Measurements from ENCODE around the gene CCDC117. TPM values are rescaled to one million over a fixed set of nuclear protein-coding genes. Genes with fewer than 3 reads are reported as not detected.

Gene CCDC117
- total and polyA plus RNA-seq, 4 donors = 8.1 to 24.0 (median 16.2) TPM

DNA sequence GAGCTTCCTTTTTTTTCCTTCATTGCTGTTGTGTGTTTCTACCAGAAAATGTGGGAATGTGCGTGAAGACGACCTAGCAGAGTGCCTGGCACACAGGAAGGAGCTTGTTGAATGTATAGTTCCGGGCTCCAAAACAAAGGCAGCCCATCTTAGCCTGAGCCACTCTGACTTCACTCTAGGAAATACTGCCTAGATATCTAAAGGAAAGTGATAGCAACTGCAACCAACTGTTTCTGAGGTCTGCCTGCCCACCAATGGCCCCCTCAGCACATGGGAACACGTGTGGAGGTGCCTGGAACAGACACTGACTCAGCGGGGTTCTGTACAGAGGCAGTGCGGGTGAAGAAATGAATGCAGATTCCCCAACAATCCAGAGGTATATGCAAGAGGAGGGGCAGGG lies 42.6 kb downstream of the CCDC117 start:
- Histone ChIP-seq H3K4me3 (ENCODE audit: low read depth in 1 of 3, low read length in 3 of 3) (no peak overlapping the region), H3K27me3 (ENCODE audit: control insufficient read depth in 4 of 4, insufficient read depth in 4 of 4, low read length in 3 of 4) (no peaks in the 10 kb centered on the region), H3K27ac (ENCODE audit: low read depth in 1 of 2, low read length in 2 of 2) (peak overlapping the region; percentile 83 to 94), H3K36me3 (ENCODE audit: control insufficient read depth in 4 of 4, insufficient read depth in 3 of 4, low read depth in 1 of 4, low read length in 3 of 4) (no peaks in the 10 kb centered on the region), H3K9me3 (ENCODE audit: control insufficient read depth in 4 of 4, low read length in 3 of 4) (no peaks in the 10 kb centered on the region), H3K9ac (ENCODE audit: low read depth in 1 of 2, low read length in 2 of 2) (no peak overlapping the region), H3K4me1 (ENCODE audit: control insufficient read depth in 4 of 4, insufficient read depth in 4 of 4, low read length in 3 of 4) (peaks cover 35 to 79% (median 71%) of the 10 kb centered on the region in 4 donors)
- DNase-seq (ENCODE audit: low spot score) = no peak
- TF ChIP-seq, protein P1, sequence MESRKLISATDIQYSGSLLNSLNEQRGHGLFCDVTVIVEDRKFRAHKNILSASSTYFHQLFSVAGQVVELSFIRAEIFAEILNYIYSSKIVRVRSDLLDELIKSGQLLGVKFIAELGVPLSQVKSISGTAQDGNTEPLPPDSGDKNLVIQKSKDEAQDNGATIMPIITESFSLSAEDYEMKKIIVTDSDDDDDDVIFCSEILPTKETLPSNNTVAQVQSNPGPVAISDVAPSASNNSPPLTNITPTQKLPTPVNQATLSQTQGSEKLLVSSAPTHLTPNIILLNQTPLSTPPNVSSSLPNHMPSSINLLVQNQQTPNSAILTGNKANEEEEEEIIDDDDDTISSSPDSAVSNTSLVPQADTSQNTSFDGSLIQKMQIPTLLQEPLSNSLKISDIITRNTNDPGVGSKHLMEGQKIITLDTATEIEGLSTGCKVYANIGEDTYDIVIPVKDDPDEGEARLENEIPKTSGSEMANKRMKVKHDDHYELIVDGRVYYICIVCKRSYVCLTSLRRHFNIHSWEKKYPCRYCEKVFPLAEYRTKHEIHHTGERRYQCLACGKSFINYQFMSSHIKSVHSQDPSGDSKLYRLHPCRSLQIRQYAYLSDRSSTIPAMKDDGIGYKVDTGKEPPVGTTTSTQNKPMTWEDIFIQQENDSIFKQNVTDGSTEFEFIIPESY (IDR thresholded peaks at IDR 0.05) = no peak
- TF ChIP-seq NR2F2 (IDR thresholded peaks at IDR 0.05) (no peak), FOXA1 (IDR thresholded peaks at IDR 0.05) (no peak), HNF4A (conservative IDR thresholded peaks at IDR 0.05) (no peak), YY1 (IDR thresholded peaks at IDR 0.05) (no peak), JUND (IDR thresholded peaks at IDR 0.05) (no peak), RAD21 (IDR thresholded peaks at IDR 0.05) (no peak), EGR1 (IDR thresholded peaks at IDR 0.05; ENCODE audit: low read depth in 2 of 2) (no peak)
- TF ChIP-seq, protein P2, sequence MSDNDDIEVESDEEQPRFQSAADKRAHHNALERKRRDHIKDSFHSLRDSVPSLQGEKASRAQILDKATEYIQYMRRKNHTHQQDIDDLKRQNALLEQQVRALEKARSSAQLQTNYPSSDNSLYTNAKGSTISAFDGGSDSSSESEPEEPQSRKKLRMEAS (IDR thresholded peaks at IDR 0.05) = no peak
- TF ChIP-seq, protein P3, sequence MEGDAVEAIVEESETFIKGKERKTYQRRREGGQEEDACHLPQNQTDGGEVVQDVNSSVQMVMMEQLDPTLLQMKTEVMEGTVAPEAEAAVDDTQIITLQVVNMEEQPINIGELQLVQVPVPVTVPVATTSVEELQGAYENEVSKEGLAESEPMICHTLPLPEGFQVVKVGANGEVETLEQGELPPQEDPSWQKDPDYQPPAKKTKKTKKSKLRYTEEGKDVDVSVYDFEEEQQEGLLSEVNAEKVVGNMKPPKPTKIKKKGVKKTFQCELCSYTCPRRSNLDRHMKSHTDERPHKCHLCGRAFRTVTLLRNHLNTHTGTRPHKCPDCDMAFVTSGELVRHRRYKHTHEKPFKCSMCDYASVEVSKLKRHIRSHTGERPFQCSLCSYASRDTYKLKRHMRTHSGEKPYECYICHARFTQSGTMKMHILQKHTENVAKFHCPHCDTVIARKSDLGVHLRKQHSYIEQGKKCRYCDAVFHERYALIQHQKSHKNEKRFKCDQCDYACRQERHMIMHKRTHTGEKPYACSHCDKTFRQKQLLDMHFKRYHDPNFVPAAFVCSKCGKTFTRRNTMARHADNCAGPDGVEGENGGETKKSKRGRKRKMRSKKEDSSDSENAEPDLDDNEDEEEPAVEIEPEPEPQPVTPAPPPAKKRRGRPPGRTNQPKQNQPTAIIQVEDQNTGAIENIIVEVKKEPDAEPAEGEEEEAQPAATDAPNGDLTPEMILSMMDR (IDR thresholded peaks at IDR 0.05; ENCODE audit: low read depth, low read length, missing input control) = no peak
- TF ChIP-seq, protein P4, sequence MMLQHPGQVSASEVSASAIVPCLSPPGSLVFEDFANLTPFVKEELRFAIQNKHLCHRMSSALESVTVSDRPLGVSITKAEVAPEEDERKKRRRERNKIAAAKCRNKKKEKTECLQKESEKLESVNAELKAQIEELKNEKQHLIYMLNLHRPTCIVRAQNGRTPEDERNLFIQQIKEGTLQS (IDR thresholded peaks at IDR 0.05) = no peak
- TF ChIP-seq, protein P5, sequence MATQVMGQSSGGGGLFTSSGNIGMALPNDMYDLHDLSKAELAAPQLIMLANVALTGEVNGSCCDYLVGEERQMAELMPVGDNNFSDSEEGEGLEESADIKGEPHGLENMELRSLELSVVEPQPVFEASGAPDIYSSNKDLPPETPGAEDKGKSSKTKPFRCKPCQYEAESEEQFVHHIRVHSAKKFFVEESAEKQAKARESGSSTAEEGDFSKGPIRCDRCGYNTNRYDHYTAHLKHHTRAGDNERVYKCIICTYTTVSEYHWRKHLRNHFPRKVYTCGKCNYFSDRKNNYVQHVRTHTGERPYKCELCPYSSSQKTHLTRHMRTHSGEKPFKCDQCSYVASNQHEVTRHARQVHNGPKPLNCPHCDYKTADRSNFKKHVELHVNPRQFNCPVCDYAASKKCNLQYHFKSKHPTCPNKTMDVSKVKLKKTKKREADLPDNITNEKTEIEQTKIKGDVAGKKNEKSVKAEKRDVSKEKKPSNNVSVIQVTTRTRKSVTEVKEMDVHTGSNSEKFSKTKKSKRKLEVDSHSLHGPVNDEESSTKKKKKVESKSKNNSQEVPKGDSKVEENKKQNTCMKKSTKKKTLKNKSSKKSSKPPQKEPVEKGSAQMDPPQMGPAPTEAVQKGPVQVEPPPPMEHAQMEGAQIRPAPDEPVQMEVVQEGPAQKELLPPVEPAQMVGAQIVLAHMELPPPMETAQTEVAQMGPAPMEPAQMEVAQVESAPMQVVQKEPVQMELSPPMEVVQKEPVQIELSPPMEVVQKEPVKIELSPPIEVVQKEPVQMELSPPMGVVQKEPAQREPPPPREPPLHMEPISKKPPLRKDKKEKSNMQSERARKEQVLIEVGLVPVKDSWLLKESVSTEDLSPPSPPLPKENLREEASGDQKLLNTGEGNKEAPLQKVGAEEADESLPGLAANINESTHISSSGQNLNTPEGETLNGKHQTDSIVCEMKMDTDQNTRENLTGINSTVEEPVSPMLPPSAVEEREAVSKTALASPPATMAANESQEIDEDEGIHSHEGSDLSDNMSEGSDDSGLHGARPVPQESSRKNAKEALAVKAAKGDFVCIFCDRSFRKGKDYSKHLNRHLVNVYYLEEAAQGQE (IDR thresholded peaks at IDR 0.05) = no peak
- 71% methylated on average over 6 of the region's 6 CpGs for WGBS

DNA sequence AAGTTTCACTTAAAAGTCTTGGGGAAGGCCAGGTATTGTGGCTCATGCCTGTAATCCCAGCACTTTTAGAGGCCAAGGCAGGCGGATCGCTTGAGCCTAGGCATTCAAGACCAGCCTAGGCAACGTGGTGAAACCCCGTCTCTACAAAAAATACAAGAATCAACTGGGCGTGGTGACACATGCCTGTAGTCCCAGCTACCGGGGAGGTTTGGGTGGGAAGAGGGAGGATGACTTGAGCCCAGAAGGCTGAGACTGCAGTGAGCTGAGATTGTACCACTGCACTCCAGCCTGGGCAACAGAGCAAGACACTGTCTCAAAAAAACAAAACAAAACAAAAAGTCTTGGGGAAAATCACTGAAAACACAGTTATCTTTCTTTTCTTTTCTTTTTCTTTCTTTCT lies 43.2 kb downstream of the CCDC117 start:
- Histone ChIP-seq H3K4me3 (ENCODE audit: low read depth in 1 of 3, low read length in 3 of 3) (no peak overlapping the region), H3K27me3 (ENCODE audit: control insufficient read depth in 4 of 4, insufficient read depth in 4 of 4, low read length in 3 of 4) (no peaks in the 10 kb centered on the region), H3K9me3 (ENCODE audit: control insufficient read depth in 4 of 4, low read length in 3 of 4) (no peaks in the 10 kb centered on the region), H3K36me3 (ENCODE audit: control insufficient read depth in 4 of 4, insufficient read depth in 3 of 4, low read depth in 1 of 4, low read length in 3 of 4) (no peaks in the 10 kb centered on the region), H3K9ac (ENCODE audit: low read depth in 1 of 2, low read length in 2 of 2) (no peak overlapping the region), H3K27ac (ENCODE audit: low read depth in 1 of 2, low read length in 2 of 2) (peak overlapping the region; percentile 83 to 94), H3K4me1 (ENCODE audit: control insufficient read depth in 4 of 4, insufficient read depth in 4 of 4, low read length in 3 of 4) (peaks cover 37 to 79% (median 69%) of the 10 kb centered on the region in 4 donors)
- DNase-seq (ENCODE audit: low spot score) = no peak
- WGBS = 93% methylated on average over 6 of the region's 6 CpGs
- TF ChIP-seq HNF4G (IDR thresholded peaks at IDR 0.05) (no peak), FOXA2 (IDR thresholded peaks at IDR 0.05) (no peak), EGR1 (IDR thresholded peaks at IDR 0.05; ENCODE audit: low read depth in 2 of 2) (no peak), RXRA (IDR thresholded peaks at IDR 0.05) (no peak), NR2F2 (IDR thresholded peaks at IDR 0.05) (no peak), GABPA (IDR thresholded peaks at IDR 0.05 in 1 of 2, conservative IDR thresholded peaks at IDR 0.05 in 1 of 2) (no peak), TAF1 (conservative IDR thresholded peaks at IDR 0.05) (no peak), FOXA1 (IDR thresholded peaks at IDR 0.05) (no peak)
- TF ChIP-seq, protein P4 (IDR thresholded peaks at IDR 0.05) = no peak
- TF ChIP-seq, protein P5 (IDR thresholded peaks at IDR 0.05) = no peak
- TF ChIP-seq, protein P1 (IDR thresholded peaks at IDR 0.05) = no peak

Measured in liver (tissue), 9 donors.